AG04450 (cell line): Measurements from ENCODE around the gene SLC12A2. TPM values are rescaled to one million over a fixed set of nuclear protein-coding genes. Genes with fewer than 3 reads are reported as not detected.
A peak's percentile ranks its signal among the peaks of the same experiment; 100 is the strongest.

ENCODE experiments used
- CTCF ChIA-PET: fragments of 300-600, 350-600 bp; formaldehyde crosslinking; extraction: SDS; loops from one replicate; lab custom pipeline; 2022; ENCODE audit warnings: antibody characterized with exemption, inconsistent platforms; lab: Charles Lee
- POLR2A ChIA-PET: fragments of 350-600 bp; formaldehyde crosslinking; extraction: SDS; loops from one replicate; lab custom pipeline; 2021; ENCODE audit warnings: antibody characterized with exemption, inconsistent platforms; lab: Yijun Ruan, JAX
- DNase-seq: peaks from one replicate; pipeline ENCODE4 v3.0.0-alpha.2; 2011; ENCODE audit warnings: low read depth, low spot score
- H3K27ac ChIP-seq: one replicate; pipeline ENCODE4 v1.5.1; 2012; ENCODE audit warnings: low read depth, low read length, control low read depth
- H3K27me3 ChIP-seq: one replicate; pipeline ENCODE4 v1.6.0; 2012; ENCODE audit warnings: low read length; ENCODE audit not compliant: control insufficient read depth, insufficient read depth
- H3K4me3 ChIP-seq: 2 replicates; pipeline ENCODE4 v1.5.1; 2011; ENCODE audit warnings: mild to moderate bottlenecking, low read depth, low read length, control low read depth
- H3K9me3 ChIP-seq: 2 replicates; pipeline ENCODE4 v1.5.1; 2012; ENCODE audit warnings: low read length; ENCODE audit not compliant: control insufficient read depth, insufficient read depth
- CTCF ChIP-seq: IDR thresholded peaks from 2 replicates; pipeline ENCODE4 v1.5.1; 2011; ENCODE audit warnings: low read depth, low read length, control low read depth, inconsistent platforms
- polyA plus RNA-seq: library from polyadenylated mRNA; depleted of rRNA; stranded (reverse); fragments of >200 nt; gene quantifications from 2 replicates; pipeline ENCODE4 v1.2.3, GENCODE V29; 2011

SLC12A2 gene
- polyA plus RNA-seq, 1 experiment = 10.5 TPM

- ChIA-PET POLR2A (interaction anchor here (0.5 kb wide), 1 partner anchor 12 kb away, joined by 3 read pairs; no protein-coding TSS in a partner anchor), CTCF (no interaction called here)
- DNase-seq = no peak
- H3K4me3 ChIP-seq = no peak overlapping the region
- no peak overlapping the region for H3K27ac ChIP-seq
- no peak for TF ChIP-seq CTCF
- no peaks in the 10 kb centered on the region for H3K27me3 ChIP-seq
- no peaks in the 10 kb centered on the region for H3K9me3 ChIP-seq
Measured at GRCh38 chr5:128158342-128158741, 74.8 kb downstream of the SLC12A2 start.

- CTCF ChIA-PET = no interaction called here
- no peak for TF ChIP-seq CTCF
- Histone ChIP-seq H3K27me3 (no peaks in the 10 kb centered on the region), H3K4me3 (no peak overlapping the region), H3K9me3 (no peaks in the 10 kb centered on the region), H3K27ac (no peak overlapping the region)
- POLR2A ChIA-PET = no interaction called here
- peak; percentile 2 for DNase-seq
Measured at GRCh38 chr5:128163991-128164390, 80.4 kb downstream of the SLC12A2 start.

- ChIA-PET POLR2A (no interaction called here), CTCF (interaction anchor here (1.1 to 1.6 kb wide), 3 partner anchors 14 to 606 kb away, joined by 4 to 5 read pairs (median 5); no protein-coding TSS in a partner anchor)
- no peaks in the 10 kb centered on the region for H3K9me3 ChIP-seq
- H3K27me3 ChIP-seq = no peaks in the 10 kb centered on the region
- TF ChIP-seq CTCF = no peak
- H3K27ac ChIP-seq = no peak overlapping the region
- DNase-seq = no peak
- H3K4me3 ChIP-seq = no peak overlapping the region
Measured at GRCh38 chr5:128169401-128170017, 85.9 kb downstream of the SLC12A2 start.

GRCh38 chr5:128172102-128172501, 88.5 kb downstream of the SLC12A2 start:
- H3K27me3 ChIP-seq = no peaks in the 10 kb centered on the region
- POLR2A ChIA-PET = no interaction called here
- no peaks in the 10 kb centered on the region for H3K9me3 ChIP-seq
- TF ChIP-seq CTCF = no peak
- no peak overlapping the region for H3K27ac ChIP-seq
- H3K4me3 ChIP-seq = no peak overlapping the region
- CTCF ChIA-PET = no interaction called here
- no peak for DNase-seq

- Histone ChIP-seq H3K9me3 (no peaks in the 10 kb centered on the region), H3K27me3 (no peaks in the 10 kb centered on the region), H3K4me3 (no peak overlapping the region), H3K27ac (no peak overlapping the region)
- no peak for TF ChIP-seq CTCF
- no peak for DNase-seq
- CTCF ChIA-PET = no interaction called here
- POLR2A ChIA-PET = no interaction called here
Measured at GRCh38 chr5:128174951-128175350, 91.4 kb downstream of the SLC12A2 start.
